A549 (cell line): ENCODE data around the gene DOC2A. TPM values are rescaled to one million over a fixed set of nuclear protein-coding genes. Genes with fewer than 3 reads are reported as not detected.

Experiments
- ATAC-seq, 2 experiments: fragments of 200-7000 bp in 1 of 2; fragments of >200 bp in 1 of 2; cut with Nextera tagmentation in 1 of 2; cut with Tn5 transposase in 1 of 2; 3 replicates each; pipeline versions ENCODE4 v1.8.0 to v1.9.1; 2018 to 2020; ENCODE audit warnings: mild to moderate bottlenecking in 1 of 2, moderate library complexity in 1 of 2
- CTCF ChIA-PET: fragments of 300-600 bp; sonication (Branson Sonifier 250); formaldehyde crosslinking; extraction: SDS; loops from one replicate; lab custom pipeline; 2021; ENCODE audit warnings: antibody characterized with exemption, inconsistent platforms; lab: Yijun Ruan, JAX
- POLR2A ChIA-PET: fragments of 350-600 bp; formaldehyde crosslinking; extraction: SDS; loops from one replicate; lab custom pipeline; 2021; ENCODE audit warnings: antibody characterized with exemption, inconsistent platforms; lab: Yijun Ruan, JAX
- DNase-seq, 2 experiments: peaks; one replicate each; pipeline versions ENCODE4 v3.0.0 to v3.0.0-alpha.2; 2011 to 2016; ENCODE audit warnings: low read depth in 1 of 2, low spot score in 1 of 2
- FAIRE-seq: peaks from 2 replicates; lab custom pipeline; 2011; peaks lifted over from hg19 to GRCh38; lab: Jason Lieb, UNC
- H3K27ac ChIP-seq, 2 experiments: fragments of >200 bp; sonication (Bioruptor Twin); formaldehyde crosslinking; 3 replicates each; pipeline ENCODE4 v1.5.1; 2016 to 2017
- H3K4me1 ChIP-seq: fragments of >200 bp; sonication (Bioruptor Twin); formaldehyde crosslinking; 3 replicates; pipeline ENCODE4 v1.6.1; 2016
- H3K4me2 ChIP-seq: fragments of >200 bp; sonication (Bioruptor Twin); formaldehyde crosslinking; 3 replicates; pipeline ENCODE4 v1.6.1; 2016
- H3K4me3 ChIP-seq: fragments of >200 bp; sonication (Bioruptor Twin); formaldehyde crosslinking; 3 replicates; pipeline ENCODE4 v1.5.1; 2016
- H3K9me3 ChIP-seq: fragments of >200 bp; sonication (Bioruptor Twin); formaldehyde crosslinking; 3 replicates; pipeline ENCODE4 v1.6.1; 2016
- CBX8 ChIP-seq: fragments of 200-600 bp; sonication (generic); IDR thresholded peaks from 2 replicates; pipeline ENCODE4 v1.6.1; 2016
- CEBPB ChIP-seq, 2 experiments: fragments of >200 bp in 1 of 2; sonication (Bioruptor Twin) in 1 of 2; formaldehyde crosslinking in 1 of 2; IDR thresholded peaks; 2 replicates each; pipeline ENCODE4 v1.6.1; 2012 to 2016
- CHD4 ChIP-seq: fragments of 200-600 bp; sonication (generic); IDR thresholded peaks from 2 replicates; pipeline ENCODE4 v1.6.1; 2016; ENCODE audit warnings: antibody characterized with exemption, mild to moderate bottlenecking, borderline replicate concordance
- EHF ChIP-seq: fragments of 250-450 bp; sonication (Bioruptor Pico); IDR thresholded peaks from 2 replicates; pipeline ENCODE4 v1.5.0; 2020; ENCODE audit warnings: mild to moderate bottlenecking
- FOXS1 ChIP-seq: fragments of 250-450 bp; sonication (Bioruptor Pico); IDR thresholded peaks from 2 replicates; pipeline ENCODE4 v1.5.0; 2020; ENCODE audit warnings: mild to moderate bottlenecking, moderate library complexity
- GATA3 ChIP-seq: IDR thresholded peaks from 2 replicates; pipeline ENCODE4 v1.6.1; 2012; ENCODE audit warnings: borderline replicate concordance
- HEYL ChIP-seq: fragments of 250-450 bp; sonication (Bioruptor Pico); IDR thresholded peaks from 2 replicates; pipeline ENCODE4 v1.8.0; 2021; ENCODE audit warnings: mild to moderate bottlenecking, moderate library complexity
- HOXA7 ChIP-seq: fragments of 250-450 bp; sonication (Bioruptor Pico); IDR thresholded peaks from 2 replicates; pipeline ENCODE4 v1.5.0; 2020; ENCODE audit warnings: mild to moderate bottlenecking, moderate library complexity
- HOXB5 ChIP-seq: fragments of 250-450 bp; sonication (Bioruptor Pico); IDR thresholded peaks from 2 replicates; pipeline ENCODE4 v1.5.0; 2020; ENCODE audit warnings: mild to moderate bottlenecking, moderate library complexity
- JUN ChIP-seq, 2 experiments: fragments of >200 bp; sonication (Bioruptor Twin); formaldehyde crosslinking; IDR thresholded peaks; 2 replicates in 1 of 2; 3 replicates in 1 of 2; pipeline ENCODE4 v1.6.1; 2016 to 2017
- KDM1A ChIP-seq: fragments of 200-600 bp; sonication (generic); IDR thresholded peaks from 2 replicates; pipeline ENCODE4 v1.6.1; 2016; ENCODE audit warnings: low read depth, mild to moderate bottlenecking
- MAZ ChIP-seq: fragments of 150-350 bp; IDR thresholded peaks from 2 replicates; pipeline ENCODE4 v1.6.1; 2014; ENCODE audit warnings: antibody characterized with exemption, low read depth, low read length, borderline replicate concordance
- MYC ChIP-seq: IDR thresholded peaks from 2 replicates; pipeline ENCODE4 v1.6.1; 2012; ENCODE audit warnings: mild to moderate bottlenecking, inconsistent platforms, low read length, improper control_type of control experiment, borderline replicate concordance
- NFE2L2 ChIP-seq: fragments of 150-350 bp; conservative IDR thresholded peaks from 2 replicates; pipeline ENCODE4 v1.6.1; 2014; ENCODE audit warnings: low read length
- NPAS2 ChIP-seq: fragments of 250-450 bp; sonication (Bioruptor Pico); IDR thresholded peaks from 2 replicates; pipeline ENCODE4 v1.8.0; 2022; ENCODE audit warnings: mild to moderate bottlenecking, moderate library complexity, borderline replicate concordance
- POLR2AphosphoS2 ChIP-seq: conservative IDR thresholded peaks from 2 replicates; pipeline ENCODE4 v1.6.1; 2012; ENCODE audit warnings: low read length, improper control_type of control experiment, inconsistent platforms
- RAD21 ChIP-seq, 2 experiments: fragments of >200 bp in 1 of 2; sonication (Bioruptor Twin) in 1 of 2; formaldehyde crosslinking in 1 of 2; IDR thresholded peaks in 1 of 2; conservative IDR thresholded peaks in 1 of 2; 2 replicates in 1 of 2; 3 replicates in 1 of 2; pipeline ENCODE4 v1.6.1; 2012 to 2018; ENCODE audit warnings: inconsistent platforms in 1 of 2
- RCOR1 ChIP-seq: fragments of 150-350 bp; IDR thresholded peaks from 2 replicates; pipeline ENCODE4 v1.6.1; 2014; ENCODE audit warnings: antibody characterized with exemption, low read length, low read depth
- RFX5 ChIP-seq: fragments of 450-650 bp; IDR thresholded peaks from 2 replicates; pipeline ENCODE4 v1.7.1; 2014; ENCODE audit warnings: antibody characterized with exemption, mild to moderate bottlenecking, moderate library complexity
- SMC3 ChIP-seq: fragments of >200 bp; sonication (Bioruptor Twin); formaldehyde crosslinking; IDR thresholded peaks from 3 replicates; pipeline ENCODE4 v1.6.1; 2018; ENCODE audit warnings: inconsistent platforms
- TFCP2L1 ChIP-seq: fragments of 250-450 bp; sonication (Bioruptor Pico); IDR thresholded peaks from 2 replicates; pipeline ENCODE4 v1.5.0; 2021; ENCODE audit warnings: mild to moderate bottlenecking
- TP53 ChIP-seq: fragments of 250-450 bp; sonication (Bioruptor Pico); IDR thresholded peaks from 2 replicates; pipeline ENCODE4 v1.5.0; 2021; ENCODE audit warnings: mild to moderate bottlenecking, moderate library complexity
- ZC3H11A ChIP-seq: fragments of 450-650 bp; IDR thresholded peaks from 2 replicates; pipeline ENCODE4 v1.6.1; 2014; ENCODE audit warnings: antibody characterized with exemption, mild to moderate bottlenecking
- ZSCAN20 ChIP-seq: fragments of 250-450 bp; sonication (Bioruptor Pico); IDR thresholded peaks from 2 replicates; pipeline ENCODE4 v1.8.0; 2022; ENCODE audit warnings: mild to moderate bottlenecking, moderate library complexity
- WGBS: methylation state at CpG from one replicate; pipeline ENCODE4 v1.1.6; 2017; ENCODE audit errors: missing lambda C conversion rate; 5-methylcytosine and 5-hydroxymethylcytosine counted together
- polyA plus RNA-seq, 4 experiments: library from polyadenylated mRNA; depleted of rRNA in 3 of 4; stranded (reverse); fragments of >200 nt; fragmentation: RNase III in 1 of 4; extraction: RNeasy Plus Mini Kit Qiagen cat#74134 plus additional on column Dnase treatment in 1 of 4; gene quantifications; 2 replicates in 3 of 4; 3 replicates in 1 of 4; pipeline ENCODE4 v1.2.3, GENCODE V29; 2011 to 2017
- TF ChIP-seq, protein P1 (sequence below): IDR thresholded peaks from 2 replicates; pipeline ENCODE4 v1.6.1; 2012; ENCODE audit warnings: low read depth, borderline replicate concordance
- TF ChIP-seq, protein P2 (sequence below): fragments of 250-450 bp; sonication (Bioruptor Pico); IDR thresholded peaks from 2 replicates; pipeline ENCODE4 v1.5.0; 2020; ENCODE audit warnings: low read depth, mild to moderate bottlenecking, moderate library complexity
- TF ChIP-seq, protein P3 (sequence below): IDR thresholded peaks from 2 replicates; pipeline ENCODE4 v1.6.1; 2012
- TF ChIP-seq, protein P4 (sequence below): fragments of >200 bp; sonication (Bioruptor Twin); formaldehyde crosslinking; IDR thresholded peaks from 3 replicates; pipeline ENCODE4 v1.6.1; 2016

DOC2A gene
- polyA plus RNA-seq, 2 of the 4 experiments (the other 2 are of a cell fraction) = 2.5 to 5.5 TPM

DNA sequence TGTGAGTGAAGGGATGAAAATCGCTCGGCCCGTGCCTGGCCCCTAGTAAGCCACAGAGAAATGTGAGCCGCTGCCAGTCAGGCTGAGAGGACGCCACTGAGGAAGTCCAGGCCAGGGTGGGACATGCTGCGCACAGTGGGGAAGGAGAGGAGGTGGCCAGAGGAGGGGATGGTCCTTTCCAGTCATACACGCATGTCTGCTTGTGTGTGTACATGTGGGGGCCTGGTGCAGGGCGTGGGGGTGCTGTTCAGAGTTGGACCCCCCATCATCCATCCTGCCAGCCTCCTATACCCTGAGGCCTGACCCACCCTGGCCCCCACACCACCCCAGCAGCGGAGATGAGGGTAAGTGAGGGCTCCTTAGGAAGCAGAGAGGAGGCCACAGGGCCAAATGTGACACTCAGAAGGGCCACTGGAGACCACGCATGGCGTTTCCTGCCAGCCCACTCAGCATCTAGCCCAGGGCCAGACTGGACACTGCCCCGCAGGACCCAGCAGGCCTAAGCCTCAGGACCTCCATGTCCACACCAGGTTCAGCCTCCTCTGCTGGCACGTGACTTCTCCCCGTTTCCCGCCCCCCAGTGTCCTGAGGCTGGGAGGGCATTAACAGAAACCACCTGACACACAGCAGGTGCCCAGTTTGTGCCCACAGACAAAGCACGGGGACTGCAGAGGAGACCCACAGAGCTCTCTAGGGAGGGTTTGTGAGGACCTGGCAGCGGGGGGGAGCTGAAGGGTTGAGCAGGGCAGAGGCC lies 7.0 kb downstream of the DOC2A start:
- H3K4me2 ChIP-seq = no peak overlapping the region
- no peak overlapping the region for H3K27ac ChIP-seq
- WGBS = 92% methylated on average over 14 of the region's 17 CpGs
- no peaks in the 10 kb centered on the region for H3K9me3 ChIP-seq
- CTCF ChIA-PET = interaction anchor here (0.6 to 3.8 kb wide), 22 partner anchors 9 to 313 kb away, joined by 3 to 41 read pairs (median 6); partner anchors contain the start of genes ASPHD1, C16orf92, CDIPT and HIRIP3
- ATAC-seq (no peak), FAIRE-seq (no peak), DNase-seq (no peak)
- H3K4me1 ChIP-seq = peaks cover 9% of the 10 kb centered on the region; the same call in 2 of the 3 replicates
- H3K4me3 ChIP-seq = no peak overlapping the region
- TF ChIP-seq, protein P1, sequence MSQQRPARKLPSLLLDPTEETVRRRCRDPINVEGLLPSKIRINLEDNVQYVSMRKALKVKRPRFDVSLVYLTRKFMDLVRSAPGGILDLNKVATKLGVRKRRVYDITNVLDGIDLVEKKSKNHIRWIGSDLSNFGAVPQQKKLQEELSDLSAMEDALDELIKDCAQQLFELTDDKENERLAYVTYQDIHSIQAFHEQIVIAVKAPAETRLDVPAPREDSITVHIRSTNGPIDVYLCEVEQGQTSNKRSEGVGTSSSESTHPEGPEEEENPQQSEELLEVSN = no peak
- TF ChIP-seq KDM1A = no peak
- TF ChIP-seq, protein P2, sequence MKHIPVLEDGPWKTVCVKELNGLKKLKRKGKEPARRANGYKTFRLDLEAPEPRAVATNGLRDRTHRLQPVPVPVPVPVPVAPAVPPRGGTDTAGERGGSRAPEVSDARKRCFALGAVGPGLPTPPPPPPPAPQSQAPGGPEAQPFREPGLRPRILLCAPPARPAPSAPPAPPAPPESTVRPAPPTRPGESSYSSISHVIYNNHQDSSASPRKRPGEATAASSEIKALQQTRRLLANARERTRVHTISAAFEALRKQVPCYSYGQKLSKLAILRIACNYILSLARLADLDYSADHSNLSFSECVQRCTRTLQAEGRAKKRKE (CRISPR knock-in tag) = no peak
- TF ChIP-seq HOXB5 (CRISPR knock-in tag) = no peak
- no peak for TF ChIP-seq EHF (CRISPR knock-in tag)
- TF ChIP-seq, protein P3, sequence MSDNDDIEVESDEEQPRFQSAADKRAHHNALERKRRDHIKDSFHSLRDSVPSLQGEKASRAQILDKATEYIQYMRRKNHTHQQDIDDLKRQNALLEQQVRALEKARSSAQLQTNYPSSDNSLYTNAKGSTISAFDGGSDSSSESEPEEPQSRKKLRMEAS = no peak
- TF ChIP-seq POLR2AphosphoS2 = no peak
- TF ChIP-seq, protein P4, sequence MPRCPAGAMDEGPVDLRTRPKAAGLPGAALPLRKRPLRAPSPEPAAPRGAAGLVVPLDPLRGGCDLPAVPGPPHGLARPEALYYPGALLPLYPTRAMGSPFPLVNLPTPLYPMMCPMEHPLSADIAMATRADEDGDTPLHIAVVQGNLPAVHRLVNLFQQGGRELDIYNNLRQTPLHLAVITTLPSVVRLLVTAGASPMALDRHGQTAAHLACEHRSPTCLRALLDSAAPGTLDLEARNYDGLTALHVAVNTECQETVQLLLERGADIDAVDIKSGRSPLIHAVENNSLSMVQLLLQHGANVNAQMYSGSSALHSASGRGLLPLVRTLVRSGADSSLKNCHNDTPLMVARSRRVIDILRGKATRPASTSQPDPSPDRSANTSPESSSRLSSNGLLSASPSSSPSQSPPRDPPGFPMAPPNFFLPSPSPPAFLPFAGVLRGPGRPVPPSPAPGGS = no peak
- TF ChIP-seq CEBPB (IDR thresholded peaks at IDR 0.05) = no peak
- TF ChIP-seq ZC3H11A = no peak
- no peak for TF ChIP-seq CHD4
- TF ChIP-seq NFE2L2 = no peak
- TF ChIP-seq RFX5 = no peak
- no peak for TF ChIP-seq GATA3
- TF ChIP-seq JUN (IDR thresholded peaks at IDR 0.05) = no peak
- TF ChIP-seq RAD21 (conservative IDR thresholded peaks at IDR 0.05 in 1 of 2, IDR thresholded peaks at IDR 0.05 in 1 of 2) = no peak
- TF ChIP-seq NPAS2 (CRISPR knock-in tag) = no peak
- POLR2A ChIA-PET = no interaction called here

DNA sequence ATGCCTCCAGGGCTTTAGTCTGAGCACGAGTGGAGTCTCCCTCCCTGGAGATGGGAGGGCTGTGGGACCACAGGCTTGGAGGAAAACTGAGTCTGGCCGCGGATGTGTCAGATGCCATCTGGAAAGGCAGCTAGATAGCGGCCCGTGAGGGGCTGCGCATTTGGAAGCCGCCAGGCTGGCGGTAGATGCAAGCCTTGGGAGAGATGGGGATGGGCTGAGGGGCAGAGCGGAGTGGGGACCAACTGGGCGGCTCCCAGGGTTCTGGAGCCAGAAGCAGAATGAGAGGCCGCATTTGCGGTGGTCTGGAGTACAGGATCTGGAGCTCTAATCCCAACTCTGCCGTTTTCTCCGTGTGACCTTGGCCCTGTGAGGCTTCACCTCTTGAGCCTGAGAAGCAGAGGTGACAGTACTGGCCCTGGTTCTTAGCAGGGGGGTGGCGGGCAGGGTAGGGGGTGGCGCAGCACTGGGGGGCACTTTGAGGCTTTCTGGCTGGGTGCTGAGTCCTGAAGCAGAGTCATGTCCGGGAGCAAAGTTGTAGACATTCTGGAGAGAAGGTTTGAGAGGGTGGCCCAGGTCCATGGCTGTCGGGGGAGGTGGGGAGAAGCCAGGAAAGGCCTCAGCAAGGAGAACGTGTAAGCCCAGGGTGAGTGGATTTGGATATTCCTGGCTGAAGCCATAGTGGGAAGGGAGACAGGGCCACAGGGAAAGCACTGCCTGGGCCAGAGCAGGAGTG lies 8.0 kb downstream of the DOC2A start:
- no peak for TF ChIP-seq ZSCAN20
- TF ChIP-seq MAZ = no peak
- no peak for TF ChIP-seq FOXS1 (CRISPR knock-in tag)
- no peak for TF ChIP-seq TP53 (CRISPR knock-in tag)
- TF ChIP-seq POLR2AphosphoS2 = no peak
- TF ChIP-seq HOXA7 = no peak
- TF ChIP-seq JUN (IDR thresholded peaks at IDR 0.05) = no peak
- TF ChIP-seq, protein P4 = no peak
- TF ChIP-seq MYC = no peak
- no peak for TF ChIP-seq NFE2L2
- TF ChIP-seq, protein P1 = no peak
- TF ChIP-seq, protein P2 (CRISPR knock-in tag) = no peak
- TF ChIP-seq RCOR1 = no peak
- TF ChIP-seq SMC3 = no peak
- TF ChIP-seq HEYL (CRISPR knock-in tag) = no peak
- TF ChIP-seq GATA3 = no peak
- no peak for TF ChIP-seq TFCP2L1 (CRISPR knock-in tag)
- no peak for TF ChIP-seq NPAS2 (CRISPR knock-in tag)
- no peak for TF ChIP-seq CBX8
- TF ChIP-seq CEBPB (IDR thresholded peaks at IDR 0.05) = no peak
- Histone ChIP-seq H3K27ac (no peak overlapping the region), H3K4me1 (peaks cover 9% of the 10 kb centered on the region; the same call in 2 of the 3 replicates), H3K4me3 (no peak overlapping the region), H3K9me3 (no peaks in the 10 kb centered on the region), H3K4me2 (no peak overlapping the region)
- ChIA-PET CTCF (interaction anchor here (1.2 to 3.8 kb wide), 6 partner anchors 29 to 312 kb away, joined by 3 to 41 read pairs (median 8); partner anchors contain the start of genes ASPHD1, SEZ6L2 and TLCD3B), POLR2A (no interaction called here)
- no peak for FAIRE-seq
- WGBS = 89% methylated on average over 18 of the region's 19 CpGs
- ATAC-seq = no peak
- no peak for DNase-seq
